Measurements from ENCODE around the gene ABR.
"Not testable (repeated sequence)": the region's sequence is repeated elsewhere in the genome, so short reads cannot be mapped to it uniquely, and the experiment has no call there.

Gene ABR

GRCh38 chr17:978103-979093 is 201.4 kb downstream of the ABR start:
- DNase-seq = no peak

GRCh38 chr17:977166-977565 is 202.6 kb downstream of the ABR start:
- DNase-seq = no peak

- DNase-seq = no peak
Observed at GRCh38 chr17:976312-976711, 203.5 kb downstream of the ABR start.

GRCh38 chr17:975371-975915 is 204.3 kb downstream of the ABR start:
- DNase-seq = no peak

GRCh38 chr17:974778-975177 is 205.0 kb downstream of the ABR start:
- not testable (repeated sequence) for DNase-seq

GRCh38 chr17:973053-973452 is 206.7 kb downstream of the ABR start:
- no peak for DNase-seq

- not testable (repeated sequence) for DNase-seq
Observed at GRCh38 chr17:971861-972260, 207.9 kb downstream of the ABR start.

GRCh38 chr17:970364-970763 is 209.4 kb downstream of the ABR start:
- no peak for DNase-seq

- DNase-seq = no peak
Observed at GRCh38 chr17:969811-970355, 209.9 kb downstream of the ABR start.

- DNase-seq = no peak
Observed at GRCh38 chr17:968812-969730, 210.7 kb downstream of the ABR start.

- DNase-seq = no peak
Observed at GRCh38 chr17:967122-967521, 212.7 kb downstream of the ABR start.

GRCh38 chr17:965311-965989 is 214.3 kb downstream of the ABR start:
- no peak for DNase-seq

GRCh38 chr17:964876-965275 is 214.9 kb downstream of the ABR start:
- no peak for DNase-seq

GRCh38 chr17:962670-963069 is 217.1 kb downstream of the ABR start:
- no peak for DNase-seq

GRCh38 chr17:962166-962565 is 217.6 kb downstream of the ABR start:
- no peak for DNase-seq

GRCh38 chr17:958712-959451 is 220.9 kb downstream of the ABR start:
- DNase-seq = no peak

- DNase-seq = no peak
Observed at GRCh38 chr17:957856-958421, 221.8 kb downstream of the ABR start.

- no peak for DNase-seq
Observed at GRCh38 chr17:956905-957304, 222.9 kb downstream of the ABR start.

- no peak for DNase-seq
Observed at GRCh38 chr17:954431-955164, 225.2 kb downstream of the ABR start.

- DNase-seq = no peak
Observed at GRCh38 chr17:953767-954166, 226.0 kb downstream of the ABR start.
